Endothelial cell of umbilical vein (primary cell): ENCODE data around the gene PALMD. TPM values are rescaled to one million over a fixed set of nuclear protein-coding genes. Genes with fewer than 3 reads are reported as not detected.

Experiments used
- BruUV-seq: library from RNA; stranded (reverse); fragments of 400-500 nt; replicated peaks from 2 replicates; lab custom pipeline; 2021; lab: Mats Ljungman, UMichigan
- CTCF ChIA-PET: fragments of 300-600, 350-600 bp; sonication (Branson Sonifier 250); formaldehyde crosslinking; loops from one replicate; lab custom pipeline; 2021; ENCODE audit warnings: antibody characterized with exemption, inconsistent platforms; lab: Charles Lee
- POLR2A ChIA-PET: fragments of 300-600, 350-600 bp; sonication (Branson Sonifier 250); formaldehyde crosslinking; loops from one replicate; lab custom pipeline; 2021; ENCODE audit warnings: antibody characterized with exemption, inconsistent platforms; lab: Charles Lee
- DNase-seq: peaks from one replicate; pipeline ENCODE4 v3.0.0-alpha.2; 2011; ENCODE audit warnings: low read depth, low spot score
- FAIRE-seq: peaks from 2 replicates; lab custom pipeline; 2011; peaks lifted over from hg19 to GRCh38; lab: Jason Lieb, UNC
- H2AFZ ChIP-seq: 2 replicates; pipeline ENCODE4 v1.6.0; 2012; ENCODE audit warnings: low read depth, low read length, control low read depth, inconsistent platforms
- H3K27ac ChIP-seq: 2 replicates; pipeline ENCODE4 v1.5.1; 2011; ENCODE audit warnings: low read depth, mild to moderate bottlenecking, control low read depth, low read length, moderate library complexity; ENCODE audit not compliant: insufficient read depth
- H3K27me3 ChIP-seq, 2 experiments: 2 replicates each; pipeline versions ENCODE4 v1.6.0 to v1.6.1; 2011; ENCODE audit warnings: low read length in 2 of 2, mixed read lengths in 1 of 2; ENCODE audit not compliant: control insufficient read depth in 2 of 2, insufficient read depth in 2 of 2
- H3K36me3 ChIP-seq, 2 experiments: 2 replicates in 1 of 2; 3 replicates in 1 of 2; pipeline ENCODE4 v1.5.1; 2011; ENCODE audit warnings: low read length in 2 of 2, mild to moderate bottlenecking in 1 of 2, moderate library complexity in 1 of 2; ENCODE audit not compliant: control insufficient read depth in 2 of 2, insufficient read depth in 2 of 2; ENCODE audit errors: extremely low read depth in 1 of 2
- H3K4me1 ChIP-seq: 3 replicates; pipeline ENCODE4 v1.5.1; 2011; ENCODE audit warnings: mild to moderate bottlenecking, low read length; ENCODE audit not compliant: control insufficient read depth, insufficient read depth; ENCODE audit errors: extremely low read depth
- H3K4me2 ChIP-seq: 2 replicates; pipeline ENCODE4 v1.6.1; 2011; ENCODE audit warnings: low read length, control low read depth, mixed read lengths; ENCODE audit not compliant: insufficient read depth
- H3K4me3 ChIP-seq, 3 experiments: fragments of 200-600 bp in 1 of 3; sonication (generic), shearing (Covaris generic) in 1 of 3; replicated peaks in 1 of 3; 2 replicates each; pipeline ENCODE4 v1.5.1; 2011 to 2016; ENCODE audit warnings: control low read depth in 3 of 3, low read length in 3 of 3, mild to moderate bottlenecking in 2 of 3, inconsistent platforms in 1 of 3, low read depth in 1 of 3, moderate library complexity in 1 of 3; ENCODE audit not compliant: insufficient read depth in 1 of 3
- H3K79me2 ChIP-seq: 2 replicates; pipeline ENCODE4 v1.6.0; 2012; ENCODE audit warnings: low read length, inconsistent platforms; ENCODE audit not compliant: control insufficient read depth, insufficient read depth
- H3K9ac ChIP-seq: replicated peaks from 2 replicates; pipeline ENCODE3; 2011; ENCODE audit warnings: low read length, control low read depth; ENCODE audit not compliant: insufficient read depth; ENCODE audit errors: extremely low read depth
- H3K9me1 ChIP-seq: replicated peaks from 3 replicates; pipeline ENCODE4 v1.6.0; 2011; ENCODE audit warnings: mild to moderate bottlenecking, low read length; ENCODE audit not compliant: control insufficient read depth, insufficient read depth; ENCODE audit errors: extremely low read depth
- H3K9me3 ChIP-seq: replicated peaks from 2 replicates; pipeline ENCODE4 v1.5.1; 2012; ENCODE audit warnings: low read length, inconsistent platforms; ENCODE audit not compliant: control insufficient read depth, insufficient read depth
- H4K20me1 ChIP-seq: replicated peaks from 2 replicates; pipeline ENCODE3; 2011; ENCODE audit warnings: mild to moderate bottlenecking, low read length; ENCODE audit not compliant: control insufficient read depth, insufficient read depth; ENCODE audit errors: extremely low read depth
- EZH2 ChIP-seq: IDR thresholded peaks from 2 replicates; pipeline ENCODE4 v1.6.1; 2012; ENCODE audit warnings: borderline replicate concordance, low read depth, mild to moderate bottlenecking, moderate library complexity, low read length, inconsistent platforms; ENCODE audit not compliant: severe bottlenecking
- FOS ChIP-seq: IDR thresholded peaks from 2 replicates; pipeline ENCODE4 v1.6.1; 2011; ENCODE audit warnings: mild to moderate bottlenecking, low read length, moderate library complexity, borderline replicate concordance; ENCODE audit not compliant: insufficient read depth
- GATA2 ChIP-seq: IDR thresholded peaks from 2 replicates; pipeline ENCODE4 v1.7.0; 2011; ENCODE audit warnings: low read depth, mild to moderate bottlenecking, moderate library complexity, mixed read lengths, low read length; ENCODE audit not compliant: insufficient read length, insufficient read depth
- JUN ChIP-seq: IDR thresholded peaks from 2 replicates; pipeline ENCODE4 v1.6.1; 2011; ENCODE audit warnings: borderline replicate concordance, low read depth; ENCODE audit not compliant: insufficient read length, insufficient read depth
- MYC ChIP-seq: IDR thresholded peaks from one replicate; pipeline ENCODE4 v1.6.1; 2011; ENCODE audit warnings: mild to moderate bottlenecking, low read depth, low read length
- POLR2A ChIP-seq: IDR thresholded peaks from 2 replicates; pipeline ENCODE4 v1.6.1; 2012; ENCODE audit warnings: low read depth, mild to moderate bottlenecking, control low read depth, low read length
- POLR2AphosphoS5 ChIP-seq: IDR thresholded peaks from 2 replicates; pipeline ENCODE4 v1.6.1; 2012; ENCODE audit warnings: low read depth, mild to moderate bottlenecking, control low read depth, low read length, moderate library complexity; ENCODE audit not compliant: insufficient read depth
- dilution Hi-C: fragments of 300-500 bp; cut with MboI; formaldehyde crosslinking; loops from one replicate; pipeline ENCODE4 v1.15.0; 2019; ENCODE audit warnings: low sequenced_read_pairs; ENCODE audit not compliant: extremely low pct_ligation_motif_present
- intact Hi-C: fragments of 100-400 bp; cut with micrococcal nuclease; formaldehyde crosslinking; loops from one replicate; pipeline ENCODE4 v1.10.0; 2022
- polyA plus RNA-seq, 4 experiments: library from polyadenylated mRNA; depleted of rRNA in 3 of 4; stranded (reverse) in 3 of 4; unstranded in 1 of 4; fragments of >200 nt; gene quantifications; 2 replicates each; pipeline versions ENCODE4 v1.2.1 to v1.2.3, GENCODE V29; 2011 to 2012; ENCODE audit warnings: missing spikeins in 1 of 4
- total RNA-seq: library from RNA; stranded (reverse); gene quantifications from 2 replicates; pipeline ENCODE4 v1.2.3, GENCODE V29; 2021
- TF ChIP-seq, protein P1 (sequence below), 2 donors: IDR thresholded peaks; 1 replicate in 1 of 2; 2 replicates in 1 of 2; pipeline ENCODE4 v1.5.1; 2011; ENCODE audit warnings: low read length in 2 of 2, mild to moderate bottlenecking in 2 of 2, moderate library complexity in 2 of 2, control low read depth in 1 of 2, inconsistent platforms in 1 of 2, low read depth in 1 of 2; ENCODE audit not compliant: insufficient read depth in 1 of 2; ENCODE audit errors: extremely low read depth in 1 of 2
- TF ChIP-seq, protein P2 (sequence below): IDR thresholded peaks from 2 replicates; pipeline ENCODE4 v1.6.1; 2011; ENCODE audit not compliant: insufficient read depth, insufficient read length

PALMD gene
- total and polyA plus RNA-seq, 2 donors (not counting 3 experiments of a cell fraction or from before 2014, with no cell fraction given) = 52.6 to 137 TPM

DNA sequence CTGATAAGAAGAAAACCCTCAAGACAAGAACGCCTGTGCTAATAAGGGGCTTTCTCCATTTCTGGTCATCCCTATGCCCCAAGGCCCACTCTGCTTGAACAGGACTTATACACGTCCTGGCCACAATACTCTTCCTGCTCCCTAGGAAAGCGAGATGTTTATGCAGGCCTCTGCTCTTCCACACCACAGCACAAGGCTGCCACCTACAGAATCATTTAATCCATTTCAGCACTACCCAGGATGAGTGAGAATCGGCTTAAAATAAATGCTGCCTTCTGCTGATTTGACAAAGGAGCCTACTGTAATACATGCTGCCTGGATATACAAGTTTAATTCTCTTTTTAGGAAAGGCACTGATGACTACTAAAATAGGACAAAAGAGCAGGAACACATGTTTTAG lies 91.1 kb downstream of the PALMD start:
- Histone ChIP-seq H3K4me1 (no peaks in the 10 kb centered on the region), H3K4me2 (no peak overlapping the region), H4K20me1 (no peaks in the 10 kb centered on the region), H3K27ac (no peak overlapping the region), H3K27me3 (no peaks in the 10 kb centered on the region), H3K9ac (no peak overlapping the region), H3K79me2 (no peaks in the 10 kb centered on the region), H3K9me3 (no peaks in the 10 kb centered on the region), H2AFZ (peak overlapping the region; percentile 32), H3K4me3 (no peak overlapping the region), H3K36me3 (no peaks in the 10 kb centered on the region), H3K9me1 (no peaks in the 10 kb centered on the region)
- ChIA-PET POLR2A (no interaction called here), CTCF (interaction anchor here (1.0 to 2.6 kb wide), 2 partner anchors 9 to 943 kb away, joined by 4 to 9 read pairs; no protein-coding TSS in a partner anchor)
- BruUV-seq = no TSS peak
- DNase-seq (peak; percentile 84), FAIRE-seq (peak; percentile 94)
- intact Hi-C loops = loop anchor here (1.0 to 10.0 kb wide), 6 partner anchors 256 to 988 kb away; no protein-coding TSS in a partner anchor
- TF ChIP-seq GATA2 = no peak
- no peak for TF ChIP-seq POLR2A
- TF ChIP-seq, protein P1, sequence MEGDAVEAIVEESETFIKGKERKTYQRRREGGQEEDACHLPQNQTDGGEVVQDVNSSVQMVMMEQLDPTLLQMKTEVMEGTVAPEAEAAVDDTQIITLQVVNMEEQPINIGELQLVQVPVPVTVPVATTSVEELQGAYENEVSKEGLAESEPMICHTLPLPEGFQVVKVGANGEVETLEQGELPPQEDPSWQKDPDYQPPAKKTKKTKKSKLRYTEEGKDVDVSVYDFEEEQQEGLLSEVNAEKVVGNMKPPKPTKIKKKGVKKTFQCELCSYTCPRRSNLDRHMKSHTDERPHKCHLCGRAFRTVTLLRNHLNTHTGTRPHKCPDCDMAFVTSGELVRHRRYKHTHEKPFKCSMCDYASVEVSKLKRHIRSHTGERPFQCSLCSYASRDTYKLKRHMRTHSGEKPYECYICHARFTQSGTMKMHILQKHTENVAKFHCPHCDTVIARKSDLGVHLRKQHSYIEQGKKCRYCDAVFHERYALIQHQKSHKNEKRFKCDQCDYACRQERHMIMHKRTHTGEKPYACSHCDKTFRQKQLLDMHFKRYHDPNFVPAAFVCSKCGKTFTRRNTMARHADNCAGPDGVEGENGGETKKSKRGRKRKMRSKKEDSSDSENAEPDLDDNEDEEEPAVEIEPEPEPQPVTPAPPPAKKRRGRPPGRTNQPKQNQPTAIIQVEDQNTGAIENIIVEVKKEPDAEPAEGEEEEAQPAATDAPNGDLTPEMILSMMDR (IDR thresholded peaks at IDR 0.05; ENCODE audit: extremely low read depth in 1 of 2, insufficient read depth in 1 of 2, low read depth in 1 of 2, low read length in 2 of 2) = peak; percentile 40 to 50
- TF ChIP-seq POLR2AphosphoS5 = no peak
- dilution Hi-C loops = no loop called here

DNA sequence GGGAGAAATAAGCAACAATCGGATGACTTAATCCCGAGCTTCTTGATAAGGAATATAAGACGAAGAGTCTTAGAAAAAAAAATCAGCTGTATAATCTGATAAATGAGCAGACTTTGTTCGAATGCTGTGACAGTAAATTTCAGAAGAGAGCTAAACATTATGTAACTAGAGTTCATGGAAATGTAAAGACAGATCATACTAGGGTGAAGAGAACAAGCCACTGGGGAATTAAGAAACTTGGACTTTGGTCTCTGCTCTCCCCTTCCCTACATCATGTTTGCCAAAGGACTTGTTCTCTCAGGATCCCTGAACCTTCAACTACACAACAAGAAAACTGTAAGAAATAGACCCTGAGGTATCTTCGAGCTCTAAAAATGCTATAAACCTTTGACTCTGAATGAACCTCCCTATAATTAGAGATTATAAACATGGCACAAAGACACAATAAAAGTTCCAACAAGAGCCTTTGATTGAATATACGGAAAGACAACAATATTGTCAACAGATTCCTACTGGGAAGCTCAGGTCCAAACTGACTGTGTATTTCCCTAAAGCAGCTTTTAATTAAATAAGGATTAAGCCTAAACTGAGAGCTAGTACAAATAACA lies 93.0 kb downstream of the PALMD start:
- dilution Hi-C loops = no loop called here
- TF ChIP-seq FOS (no peak), POLR2A (no peak), JUN (no peak), GATA2 (no peak), EZH2 (no peak), POLR2AphosphoS5 (no peak), MYC (no peak)
- TF ChIP-seq, protein P1 (IDR thresholded peaks at IDR 0.05; ENCODE audit: extremely low read depth in 1 of 2, insufficient read depth in 1 of 2, low read depth in 1 of 2, low read length in 2 of 2) = no peak
- TF ChIP-seq, protein P2, sequence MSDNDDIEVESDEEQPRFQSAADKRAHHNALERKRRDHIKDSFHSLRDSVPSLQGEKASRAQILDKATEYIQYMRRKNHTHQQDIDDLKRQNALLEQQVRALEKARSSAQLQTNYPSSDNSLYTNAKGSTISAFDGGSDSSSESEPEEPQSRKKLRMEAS = no peak
- Histone ChIP-seq H3K27me3 (no peaks in the 10 kb centered on the region), H3K36me3 (no peaks in the 10 kb centered on the region), H3K4me3 (no peak overlapping the region), H3K9ac (no peak overlapping the region), H3K79me2 (no peaks in the 10 kb centered on the region), H3K9me1 (no peaks in the 10 kb centered on the region), H3K4me2 (no peak overlapping the region), H3K27ac (no peak overlapping the region), H3K4me1 (no peaks in the 10 kb centered on the region), H4K20me1 (no peaks in the 10 kb centered on the region), H2AFZ (no peak overlapping the region), H3K9me3 (no peaks in the 10 kb centered on the region)
- intact Hi-C loops = loop anchor here (10.0 kb wide), 1 partner anchor 854 kb away; no protein-coding TSS in a partner anchor
- FAIRE-seq = no peak
- BruUV-seq = no TSS peak
- CTCF ChIA-PET = interaction anchor here (1.0 to 2.9 kb wide), 7 partner anchors 11 to 990 kb away, joined by 3 to 12 read pairs (median 5); no protein-coding TSS in a partner anchor
- no peak for DNase-seq
- POLR2A ChIA-PET = no interaction called here
